ENCODE measurements around the gene SLC10A3. TPM values are rescaled to one million over a fixed set of nuclear protein-coding genes. Genes with fewer than 3 reads are reported as not detected.

The SLC10A3 gene
- total and polyA plus RNA-seq, 11 donors = 8.3 to 50.6 (median 15.5) TPM

- Histone ChIP-seq H3K9me3 (no peaks in the 10 kb centered on the region), H3K27me3 (peaks cover 0 to 11% (median 0%) of the 10 kb centered on the region in 9 donors), H3K36me3 (peaks cover 0 to 20% (median 5%) of the 10 kb centered on the region in 9 donors), H3K4me3 (no peak overlapping the region), H3K4me1 (peaks cover 0 to 10% (median 2%) of the 10 kb centered on the region in 12 donors), H3K27ac (no peak overlapping the region)
- intact Hi-C loops (cut with DNase I) = loop anchor here in 1 of 10 donors (5.0 kb wide), 1 partner anchor 152 kb away; the partner anchor contains the start of gene EMD
- no peak for ATAC-seq
- no peak for DNase-seq
- WGBS, 4 donors = 72 to 90% (median 83%) methylated on average over 6 of the region's 6 CpGs
- TF ChIP-seq CTCF (IDR thresholded peaks at IDR 0.05) (no peak), POLR2A (IDR thresholded peaks at IDR 0.05) (no peak)
Observed at GRCh38 chrX:154529206-154529612, 38.8 kb upstream of the SLC10A3 start.

GRCh38 chrX:154526901-154527675 is 36.7 kb upstream of the SLC10A3 start:
- TF ChIP-seq POLR2A (IDR thresholded peaks at IDR 0.05) = no peak
- TF ChIP-seq CTCF (IDR thresholded peaks at IDR 0.05) = peak in 11 of 12 donors; percentile 25 to 70 (median 56)
- Histone ChIP-seq H3K36me3 (peaks cover 0 to 1% (median 0%) of the 10 kb centered on the region in 9 donors), H3K4me3 (peak overlapping the region in 10 of 12 donors; percentile 29 to 52 (median 38)), H3K9me3 (no peaks in the 10 kb centered on the region), H3K27ac (peak overlapping the region in 11 of 12 donors; percentile 47 to 83 (median 77)), H3K27me3 (peaks cover 0 to 11% (median 0%) of the 10 kb centered on the region in 9 donors), H3K4me1 (peaks cover 0 to 9% (median 2%) of the 10 kb centered on the region in 12 donors)
- WGBS, 4 donors = 4 to 36% (median 14%) methylated on average over 15 of the region's 15 CpGs
- ATAC-seq (peak; percentile 85 to 93 (median 88)), DNase-seq (peak; percentile 73 to 83 (median 81))
- intact Hi-C loops (cut with DNase I) = loop anchor here in 1 of 10 donors (5.0 kb wide), 1 partner anchor 150 kb away; the partner anchor contains the start of gene EMD

- H3K4me1 ChIP-seq = peaks cover 0 to 9% (median 2%) of the 10 kb centered on the region in 12 donors
- intact Hi-C loops (cut with DNase I) = loop anchor here in 1 of 10 donors (5.0 kb wide), 1 partner anchor 149 kb away; the partner anchor contains the start of gene EMD
- H3K36me3 ChIP-seq = no peaks in the 10 kb centered on the region
- H3K4me3 ChIP-seq = no peak overlapping the region
- H3K27ac ChIP-seq = no peak overlapping the region
- no peak for TF ChIP-seq POLR2A (IDR thresholded peaks at IDR 0.05)
- TF ChIP-seq CTCF (IDR thresholded peaks at IDR 0.05) = no peak
- no peaks in the 10 kb centered on the region for H3K9me3 ChIP-seq
- WGBS, 4 donors = 82 to 86% (median 84%) methylated on average over 14 of the region's 14 CpGs
- peaks cover 0 to 11% (median 0%) of the 10 kb centered on the region in 9 donors for H3K27me3 ChIP-seq
- DNase-seq (no peak), ATAC-seq (no peak)
Observed at GRCh38 chrX:154525606-154526490, 35.4 kb upstream of the SLC10A3 start.

Measured in heart left ventricle (tissue), 16 donors.